ENCODE measurements around the gene RBM34.
"Not testable (repeated sequence)": the region's sequence is repeated elsewhere in the genome, so short reads cannot be mapped to it uniquely, and the experiment has no call there.

DNA sequence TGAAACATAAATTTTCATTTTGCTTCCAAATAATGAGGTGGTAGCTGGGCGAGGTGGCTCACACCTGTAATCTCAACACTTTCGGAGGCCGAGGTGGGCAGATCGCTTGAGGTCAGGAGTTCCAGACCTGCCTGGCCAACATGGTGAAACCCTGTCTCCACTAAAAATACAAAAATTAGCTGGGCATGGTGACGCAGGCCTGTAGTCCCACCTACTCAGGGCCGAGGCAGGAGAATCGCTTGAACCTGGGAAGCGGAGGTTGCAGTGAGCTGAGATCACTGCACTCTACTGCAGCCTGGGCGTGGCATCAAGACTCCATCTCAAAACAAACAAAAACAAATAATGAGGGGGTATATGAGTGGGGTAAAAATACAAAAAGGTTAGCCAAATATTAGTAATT is 1.1 kb downstream of the RBM34 start:
- TF ChIP-seq POLR2A (IDR thresholded peaks at IDR 0.05; ENCODE audit: low read depth, low read length); FOS (IDR thresholded peaks at IDR 0.05; ENCODE audit: borderline replicate concordance, insufficient read depth, low read length); CTCF (IDR thresholded peaks at IDR 0.05; ENCODE audit: extremely low read depth in 1 of 2, insufficient read depth in 1 of 2, low read depth in 1 of 2, low read length in 2 of 2); EZH2 (IDR thresholded peaks at IDR 0.05; ENCODE audit: borderline replicate concordance, low read depth, low read length, severe bottlenecking): not testable (repeated sequence)
